HCT116 (cell line): ENCODE results near the gene PRND. TPM values are rescaled to one million over a fixed set of nuclear protein-coding genes. Genes with fewer than 3 reads are reported as not detected.

Source experiments
- ATAC-seq: fragments of 200-7000 bp; cut with Tn5 transposase; 2 replicates; pipeline ENCODE4 v1.9.1; 2020; ENCODE audit warnings: mild to moderate bottlenecking, moderate library complexity
- BruUV-seq: library from RNA; stranded (reverse); fragments of 400-500 nt; replicated peaks from 2 replicates; lab custom pipeline; 2021; lab: Mats Ljungman, UMichigan
- CTCF ChIA-PET: fragments of 300-600 bp; sonication (Branson Sonifier 250); formaldehyde crosslinking; loops from one replicate; lab custom pipeline; 2021; ENCODE audit warnings: antibody characterized with exemption; lab: Charles Lee
- POLR2A ChIA-PET: fragments of 300-600, 350-600 bp; sonication (Branson Sonifier 250); formaldehyde crosslinking; loops from one replicate; lab custom pipeline; 2021; ENCODE audit warnings: antibody characterized with exemption; lab: Charles Lee
- RAD21 ChIA-PET, 2 experiments: fragments of 300-600 bp; sonication (Branson Sonifier 250); formaldehyde crosslinking; loops; one replicate each; lab custom pipeline; 2023; ENCODE audit warnings: low total read pairs in 2 of 2; ENCODE audit not compliant: uncharacterized antibody in 2 of 2, unreplicated experiment in 2 of 2, low non-redundant PET in 1 of 2; lab: Charles Lee
- DNase-seq: peaks from one replicate; pipeline ENCODE4 v3.0.0-alpha.2; 2010; ENCODE audit warnings: low read depth, low spot score
- H2AFZ ChIP-seq: fragments of 200-600 bp; shearing (Covaris generic), sonication (generic); 2 replicates; pipeline ENCODE4 v1.6.1; 2017; ENCODE audit warnings: low read depth, mixed run types, mixed read lengths, antibody characterized with exemption, low read length; ENCODE audit not compliant: poor library complexity, severe bottlenecking
- H3K27ac ChIP-seq: 2 replicates; pipeline ENCODE4 v1.5.1; 2012; ENCODE audit warnings: low read depth, low read length
- H3K27me3 ChIP-seq: fragments of 200-600 bp; sonication (generic); 2 replicates; pipeline ENCODE4 v1.6.1; 2016; ENCODE audit warnings: mixed run types, low read length, mixed read lengths; ENCODE audit not compliant: insufficient read depth
- H3K36me3 ChIP-seq, 2 experiments: fragments of 200-500 bp in 1 of 2; fragments of 200-600 bp in 1 of 2; sonication (Bioruptor generic) in 1 of 2; sonication (generic) in 1 of 2; 2 replicates each; pipeline versions ENCODE4 v1.5.1 to v1.6.1; 2014 to 2016; ENCODE audit warnings: low read length in 2 of 2, inconsistent platforms in 1 of 2, mixed read lengths in 1 of 2, mixed run types in 1 of 2; ENCODE audit not compliant: insufficient read depth in 2 of 2, control insufficient read depth in 1 of 2
- H3K4me1 ChIP-seq, 2 experiments: fragments of 200-600 bp in 1 of 2; sonication (generic) in 1 of 2; 2 replicates each; pipeline versions ENCODE4 v1.5.1 to v1.6.1; 2012 to 2017; ENCODE audit warnings: low read length in 2 of 2, inconsistent platforms in 1 of 2, mild to moderate bottlenecking in 1 of 2, mixed read lengths in 1 of 2, mixed run types in 1 of 2, moderate library complexity in 1 of 2; ENCODE audit not compliant: insufficient read depth in 2 of 2, control insufficient read depth in 1 of 2
- H3K4me2 ChIP-seq: fragments of 200-600 bp; sonication (generic); 2 replicates; pipeline ENCODE4 v1.6.1; 2017; ENCODE audit warnings: mixed run types, low read length, mixed read lengths
- H3K4me3 ChIP-seq, 2 experiments: fragments of 200-600 bp in 1 of 2; sonication (generic) in 1 of 2; replicated peaks in 1 of 2; 2 replicates each; pipeline ENCODE4 v1.5.1; 2011 to 2016; ENCODE audit warnings: low read length in 2 of 2, control low read depth in 1 of 2, low read depth in 1 of 2, mild to moderate bottlenecking in 1 of 2, mixed read lengths in 1 of 2, mixed run types in 1 of 2
- H3K79me2 ChIP-seq: fragments of 200-600 bp; sonication (generic); 2 replicates; pipeline ENCODE4 v1.6.1; 2017; ENCODE audit warnings: mild to moderate bottlenecking, mixed run types, low read length, moderate library complexity, mixed read lengths; ENCODE audit not compliant: insufficient read depth
- H3K9ac ChIP-seq: fragments of 200-600 bp; sonication (generic); 2 replicates; pipeline ENCODE4 v1.6.1; 2016; ENCODE audit warnings: low read length, mixed read lengths
- H3K9me2 ChIP-seq: fragments of 200-600 bp; sonication (generic), shearing (Covaris generic); 2 replicates; pipeline ENCODE4 v1.6.1; 2017; ENCODE audit warnings: mixed run types, mild to moderate bottlenecking, moderate library complexity; ENCODE audit not compliant: insufficient read depth
- H3K9me3 ChIP-seq, 2 experiments: fragments of 200-500 bp in 1 of 2; fragments of 200-600 bp in 1 of 2; sonication (Bioruptor generic) in 1 of 2; sonication (generic) in 1 of 2; 2 replicates each; pipeline ENCODE4 v1.6.1; 2014 to 2017; ENCODE audit warnings: low read length in 2 of 2, mixed read lengths in 2 of 2, inconsistent platforms in 1 of 2, low read depth in 1 of 2, mild to moderate bottlenecking in 1 of 2, mixed run types in 1 of 2, moderate library complexity in 1 of 2; ENCODE audit not compliant: control insufficient read depth in 1 of 2, insufficient read depth in 1 of 2
- H4K20me1 ChIP-seq: fragments of 200-600 bp; sonication (generic), shearing (Covaris generic); 2 replicates; pipeline ENCODE4 v1.6.1; 2017; ENCODE audit warnings: mixed run types, mild to moderate bottlenecking, moderate library complexity; ENCODE audit not compliant: insufficient read depth
- ATF3 ChIP-seq: IDR thresholded peaks from 2 replicates; pipeline ENCODE4 v1.6.1; 2012
- CBX3 ChIP-seq: IDR thresholded peaks from 2 replicates; pipeline ENCODE4 v1.6.1; 2012; ENCODE audit warnings: low read depth
- CEBPB ChIP-seq: IDR thresholded peaks from 2 replicates; pipeline ENCODE4 v1.6.1; 2012; ENCODE audit warnings: low read depth
- EGR1 ChIP-seq: IDR thresholded peaks from 2 replicates; pipeline ENCODE4 v1.6.1; 2012; ENCODE audit warnings: low read depth
- EZH2 ChIP-seq: fragments of 200-600 bp; sonication (generic); IDR thresholded peaks from 2 replicates; pipeline ENCODE4 v1.6.1; 2017; ENCODE audit warnings: antibody characterized with exemption, mixed run types
- FOSL1 ChIP-seq: IDR thresholded peaks from 2 replicates; pipeline ENCODE4 v1.6.1; 2012; ENCODE audit warnings: low read depth
- JUND ChIP-seq: IDR thresholded peaks from 2 replicates; pipeline ENCODE4 v1.6.1; 2012
- POLR2AphosphoS5 ChIP-seq: IDR thresholded peaks from 2 replicates; pipeline ENCODE4 v1.6.1; 2011; ENCODE audit warnings: mild to moderate bottlenecking, low read depth, low read length, moderate library complexity
- RAD21 ChIP-seq: IDR thresholded peaks from 2 replicates; pipeline ENCODE4 v1.6.1; 2012; ENCODE audit warnings: low read depth, mild to moderate bottlenecking
- SP1 ChIP-seq: IDR thresholded peaks from 2 replicates; pipeline ENCODE4 v1.6.1; 2012; ENCODE audit warnings: low read depth
- SRF ChIP-seq: IDR thresholded peaks from 2 replicates; pipeline ENCODE4 v1.6.1; 2012; ENCODE audit warnings: low read depth
- YY1 ChIP-seq: IDR thresholded peaks from 2 replicates; pipeline ENCODE4 v1.6.1; 2011; ENCODE audit warnings: low read length, low read depth, moderate library complexity, mild to moderate bottlenecking; ENCODE audit not compliant: insufficient replicate concordance; ENCODE audit errors: extremely low read depth
- ZBTB33 ChIP-seq: IDR thresholded peaks from 2 replicates; pipeline ENCODE4 v1.6.1; 2011; ENCODE audit warnings: mild to moderate bottlenecking, low read length, moderate library complexity; ENCODE audit not compliant: insufficient replicate concordance; ENCODE audit errors: extremely low read depth
- ZFX ChIP-seq: fragments of 450-650 bp; IDR thresholded peaks from 2 replicates; pipeline ENCODE4 v1.6.1; 2017
- intact Hi-C: fragments of 100-400 bp; cut with micrococcal nuclease; formaldehyde crosslinking; loops from 2 replicates; pipeline ENCODE4 v1.10.0; 2022
- total RNA-seq: library from RNA; stranded (reverse); gene quantifications from one replicate; pipeline ENCODE4 v1.2.1, GENCODE V29; 2021; ENCODE audit not compliant: unreplicated experiment
- TF ChIP-seq, protein P1 (sequence below), 3 experiments: fragments of 200-600 bp in 1 of 3; sonication (generic) in 1 of 3; IDR thresholded peaks in 2 of 3; conservative IDR thresholded peaks in 1 of 3; 2 replicates each; pipeline ENCODE4 v1.5.1; 2012 to 2017; ENCODE audit warnings: low read depth in 2 of 3, low read length in 2 of 3, antibody characterized with exemption in 1 of 3, borderline replicate concordance in 1 of 3, control low read depth in 1 of 3, mild to moderate bottlenecking in 1 of 3, mixed read lengths in 1 of 3, mixed run types in 1 of 3, moderate library complexity in 1 of 3; ENCODE audit not compliant: insufficient read depth in 1 of 3
- TF ChIP-seq, protein P2 (sequence below): IDR thresholded peaks from 2 replicates; pipeline ENCODE4 v1.6.1; 2012

The PRND gene
- total RNA-seq, 1 experiment from 2014 or later = not detected

DNA sequence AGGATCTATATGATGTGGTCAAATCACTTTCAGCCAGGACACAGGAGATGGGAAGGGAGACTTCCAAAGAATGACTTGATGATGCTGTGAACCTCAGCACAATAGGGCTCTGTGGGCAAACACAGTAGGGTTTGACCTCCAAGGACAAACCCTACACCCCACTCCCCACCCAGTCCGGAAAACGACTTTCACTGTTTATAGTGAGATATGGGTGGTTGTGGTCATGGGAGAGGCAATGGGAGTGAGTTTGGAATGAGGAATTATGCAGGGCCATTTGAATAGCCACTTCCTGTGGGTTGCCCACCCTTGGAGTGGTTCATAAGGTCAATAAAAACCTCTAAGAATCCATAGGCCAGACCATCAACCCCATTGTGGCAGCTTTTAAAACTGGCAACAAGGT lies 38.4 kb upstream of the PRND start:
- peaks cover 12% of the 10 kb centered on the region for H3K79me2 ChIP-seq
- no TSS peak for BruUV-seq
- ATAC-seq = no peak
- H3K4me1 ChIP-seq = peaks cover 29 to 33% of the 10 kb centered on the region in 2 experiments
- no peak overlapping the region for H3K27ac ChIP-seq
- TF ChIP-seq JUND (no peak), SRF (no peak), EGR1 (no peak), FOSL1 (no peak), POLR2AphosphoS5 (no peak), CBX3 (no peak), CEBPB (no peak), ZBTB33 (no peak), YY1 (no peak), RAD21 (no peak), EZH2 (no peak), ZFX (no peak), ATF3 (no peak), SP1 (no peak)
- TF ChIP-seq, protein P1, sequence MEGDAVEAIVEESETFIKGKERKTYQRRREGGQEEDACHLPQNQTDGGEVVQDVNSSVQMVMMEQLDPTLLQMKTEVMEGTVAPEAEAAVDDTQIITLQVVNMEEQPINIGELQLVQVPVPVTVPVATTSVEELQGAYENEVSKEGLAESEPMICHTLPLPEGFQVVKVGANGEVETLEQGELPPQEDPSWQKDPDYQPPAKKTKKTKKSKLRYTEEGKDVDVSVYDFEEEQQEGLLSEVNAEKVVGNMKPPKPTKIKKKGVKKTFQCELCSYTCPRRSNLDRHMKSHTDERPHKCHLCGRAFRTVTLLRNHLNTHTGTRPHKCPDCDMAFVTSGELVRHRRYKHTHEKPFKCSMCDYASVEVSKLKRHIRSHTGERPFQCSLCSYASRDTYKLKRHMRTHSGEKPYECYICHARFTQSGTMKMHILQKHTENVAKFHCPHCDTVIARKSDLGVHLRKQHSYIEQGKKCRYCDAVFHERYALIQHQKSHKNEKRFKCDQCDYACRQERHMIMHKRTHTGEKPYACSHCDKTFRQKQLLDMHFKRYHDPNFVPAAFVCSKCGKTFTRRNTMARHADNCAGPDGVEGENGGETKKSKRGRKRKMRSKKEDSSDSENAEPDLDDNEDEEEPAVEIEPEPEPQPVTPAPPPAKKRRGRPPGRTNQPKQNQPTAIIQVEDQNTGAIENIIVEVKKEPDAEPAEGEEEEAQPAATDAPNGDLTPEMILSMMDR (IDR thresholded peaks at IDR 0.05 in 2 of 3, conservative IDR thresholded peaks at IDR 0.05 in 1 of 3; ENCODE audit: borderline replicate concordance in 1 of 3, insufficient read depth in 1 of 3, low read depth in 2 of 3, low read length in 2 of 3) = no peak
- TF ChIP-seq, protein P2, sequence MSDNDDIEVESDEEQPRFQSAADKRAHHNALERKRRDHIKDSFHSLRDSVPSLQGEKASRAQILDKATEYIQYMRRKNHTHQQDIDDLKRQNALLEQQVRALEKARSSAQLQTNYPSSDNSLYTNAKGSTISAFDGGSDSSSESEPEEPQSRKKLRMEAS = no peak
- ChIA-PET POLR2A (interaction anchor here (1.4 kb wide), 1 partner anchor 9 kb away, joined by 3 read pairs; no protein-coding TSS in a partner anchor), CTCF (no interaction called here), RAD21 (no interaction called here)
- no peak for DNase-seq
- H3K4me2 ChIP-seq = no peak overlapping the region
- no peaks in the 10 kb centered on the region for H3K9me3 ChIP-seq
- no peak overlapping the region for H2AFZ ChIP-seq
- no peaks in the 10 kb centered on the region for H3K9me2 ChIP-seq
- no peaks in the 10 kb centered on the region for H3K27me3 ChIP-seq
- intact Hi-C loops = no loop called here
- H3K4me3 ChIP-seq = no peak overlapping the region
- H3K36me3 ChIP-seq = peaks cover 0 to 1% of the 10 kb centered on the region in 2 experiments; a peak in 1 of 4 replicates
- peaks cover 6% of the 10 kb centered on the region; the same call in 1 of the 2 replicates for H4K20me1 ChIP-seq
- H3K9ac ChIP-seq = no peak overlapping the region
